T-helper 17 cell (primary cell): ENCODE data around the gene LTC4S. TPM values are rescaled to one million over a fixed set of nuclear protein-coding genes. Genes with fewer than 3 reads are reported as not detected.

Source experiments
- ATAC-seq: fragments of 150-1000 bp; cut with Tn5 transposase; 2 replicates; pipeline ENCODE4 v1.10.0; 2021; ENCODE audit warnings: mild to moderate bottlenecking, moderate library complexity
- DNase-seq, 3 donors: peaks; one replicate each; pipeline versions ENCODE4 v3.0.0 to v3.0.0-alpha.2; 2020 to 2021
- H3K9me3 ChIP-seq: one replicate; pipeline ENCODE4 v1.7.0; 2013; ENCODE audit warnings: low read length, mild to moderate bottlenecking; ENCODE audit not compliant: control insufficient read depth, poor library complexity, severe bottlenecking
- H3K27ac Mint-ChIP-seq: one replicate; pipeline ENCODE4 v1.8.0; 2022; ENCODE audit warnings: mild to moderate bottlenecking, moderate library complexity, mixed read lengths
- H3K27me3 Mint-ChIP-seq: one replicate; pipeline ENCODE4 v1.8.0; 2022; ENCODE audit warnings: mixed read lengths
- H3K36me3 Mint-ChIP-seq: one replicate; pipeline ENCODE4 v1.8.0; 2022; ENCODE audit warnings: low read depth, mixed read lengths
- H3K4me1 Mint-ChIP-seq: one replicate; pipeline ENCODE4 v1.8.0; 2022; ENCODE audit warnings: mild to moderate bottlenecking, mixed read lengths
- H3K4me3 Mint-ChIP-seq: one replicate; pipeline ENCODE4 v1.8.0; 2022; ENCODE audit warnings: mild to moderate bottlenecking, moderate library complexity, mixed read lengths
- total RNA-seq, 4 donors: library from RNA in 2 of 4; stranded (reverse) in 2 of 4; gene quantifications; one replicate each; pipeline ENCODE4 v1.2.3 and lab custom pipeline; 2022 to 2026

LTC4S gene
- total RNA-seq, 2 donors from 2014 or later, result 6.4 to 6.8 TPM

DNA sequence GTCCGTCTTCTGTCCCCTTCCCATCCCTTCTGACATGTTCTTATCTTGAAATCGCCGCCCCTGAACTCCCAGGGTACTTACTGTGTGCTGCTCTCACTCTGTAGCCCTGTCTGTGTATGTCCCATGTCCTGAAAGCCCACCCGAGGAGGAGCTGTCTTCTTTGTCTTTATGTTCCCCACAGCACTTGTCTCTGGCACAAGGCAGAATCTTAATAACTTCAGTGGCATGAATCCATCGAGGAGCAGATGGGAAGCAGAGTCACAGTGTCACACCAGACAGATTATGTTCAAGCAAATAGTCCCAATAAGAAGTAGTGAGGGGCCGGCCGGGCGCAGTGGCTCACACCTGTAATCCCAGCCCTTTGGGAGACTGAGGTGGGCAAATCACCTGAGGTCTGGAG lies 29.7 kb upstream of the LTC4S start:
- no peaks in the 10 kb centered on the region for H3K9me3 ChIP-seq
- Mint-ChIP-seq H3K4me1 (peaks cover 37% of the 10 kb centered on the region), H3K27me3 (no peaks in the 10 kb centered on the region), H3K27ac (no peak overlapping the region), H3K36me3 (peaks cover 2% of the 10 kb centered on the region), H3K4me3 (no peak overlapping the region)
- no peak for ATAC-seq
- DNase-seq, result no peak

DNA sequence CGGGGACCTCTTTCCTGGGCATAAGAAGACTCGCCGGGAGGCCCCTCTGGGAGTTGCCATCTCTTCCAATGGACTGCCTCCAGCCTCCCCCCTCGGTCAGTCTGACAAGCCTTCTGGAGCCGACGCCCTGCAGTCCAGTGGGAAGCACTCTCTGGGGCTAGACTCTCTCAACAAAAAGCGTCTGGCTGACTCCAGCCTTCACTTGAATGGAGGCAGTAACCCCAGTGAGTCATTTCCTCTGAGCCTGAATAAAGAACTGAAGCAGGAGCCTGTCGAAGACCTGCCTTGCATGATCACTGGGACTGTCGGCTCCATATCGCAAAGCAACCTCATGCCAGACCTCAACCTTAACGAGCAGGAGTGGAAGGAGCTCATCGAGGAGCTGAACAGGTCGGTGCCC lies 28.4 kb upstream of the LTC4S start:
- no peak for DNase-seq
- H3K36me3 Mint-ChIP-seq, result no peaks in the 10 kb centered on the region
- peaks cover 24% of the 10 kb centered on the region for H3K4me1 Mint-ChIP-seq
- ATAC-seq, result no peak
- no peaks in the 10 kb centered on the region for H3K9me3 ChIP-seq
- H3K27me3 Mint-ChIP-seq, result no peaks in the 10 kb centered on the region
- H3K4me3 Mint-ChIP-seq, result no peak overlapping the region
- no peak overlapping the region for H3K27ac Mint-ChIP-seq

DNA sequence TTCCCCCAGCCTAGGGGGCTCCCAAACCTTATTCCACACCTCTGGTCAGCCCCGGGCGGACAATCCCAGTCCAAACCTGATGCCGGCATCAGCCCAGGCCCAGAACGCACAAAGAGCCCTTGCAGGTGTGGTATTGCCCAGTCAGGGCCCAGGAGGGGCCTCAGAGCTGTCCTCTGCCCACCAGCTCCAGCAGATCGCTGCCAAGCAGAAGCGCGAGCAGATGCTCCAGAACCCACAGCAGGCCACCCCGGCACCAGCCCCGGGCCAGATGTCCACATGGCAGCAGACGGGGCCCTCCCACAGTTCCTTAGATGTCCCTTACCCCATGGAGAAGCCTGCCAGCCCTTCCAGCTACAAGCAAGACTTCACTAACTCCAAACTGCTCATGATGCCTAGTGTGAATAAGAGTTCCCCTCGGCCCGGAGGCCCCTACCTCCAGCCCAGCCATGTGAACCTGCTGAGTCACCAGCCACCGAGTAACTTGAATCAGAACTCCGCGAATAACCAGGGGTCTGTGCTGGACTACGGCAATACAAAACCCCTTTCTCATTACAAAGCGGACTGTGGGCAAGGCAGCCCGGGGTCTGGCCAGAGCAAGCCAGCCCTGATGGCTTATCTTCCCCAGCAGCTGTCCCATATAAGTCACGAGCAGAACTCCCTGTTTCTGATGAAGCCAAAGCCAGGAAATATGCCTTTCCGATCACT lies 27.6 kb upstream of the LTC4S start:
- Mint-ChIP-seq H3K4me1 (peaks cover 21% of the 10 kb centered on the region), H3K4me3 (no peak overlapping the region), H3K27me3 (no peaks in the 10 kb centered on the region), H3K27ac (peak overlapping the region; percentile 43), H3K36me3 (no peaks in the 10 kb centered on the region)
- no peaks in the 10 kb centered on the region for H3K9me3 ChIP-seq
- DNase-seq, result no peak
- no peak for ATAC-seq

DNA sequence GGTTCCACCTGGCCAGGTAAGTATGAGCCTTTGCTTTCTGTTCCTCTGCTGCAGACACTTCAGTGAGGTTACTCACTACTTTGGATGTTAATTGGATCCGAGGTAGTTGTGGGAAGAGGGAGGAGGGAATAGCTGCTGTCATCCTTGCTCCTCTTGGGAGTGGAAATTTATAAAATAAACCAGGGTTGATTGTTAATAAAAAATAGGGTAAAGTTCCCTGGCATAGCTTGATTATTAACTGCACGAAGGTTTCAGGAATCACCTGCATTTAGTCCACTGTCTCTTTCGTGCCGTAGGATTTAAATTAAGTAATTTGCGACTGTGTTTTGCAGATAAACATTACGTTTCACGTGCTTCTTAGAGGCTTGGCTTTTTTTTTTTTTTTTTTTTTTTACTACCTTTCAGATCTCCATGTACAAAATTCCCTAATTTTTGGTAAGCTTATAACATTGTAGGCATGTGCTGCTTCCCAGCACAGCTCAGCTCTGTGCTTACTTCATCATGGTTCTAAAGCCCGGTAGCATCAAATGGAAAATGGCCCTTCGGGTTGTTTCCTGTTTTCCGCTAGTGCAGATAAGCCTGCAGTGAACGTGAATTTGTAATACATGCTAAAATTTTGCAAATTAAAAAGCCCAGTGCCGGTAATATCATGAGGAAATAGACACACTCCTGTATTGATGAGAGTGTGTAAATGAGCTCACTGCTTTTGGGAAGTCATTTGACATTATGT lies 26.9 kb upstream of the LTC4S start:
- ATAC-seq, result no peak
- Mint-ChIP-seq H3K4me3 (no peak overlapping the region), H3K4me1 (peaks cover 17% of the 10 kb centered on the region), H3K36me3 (no peaks in the 10 kb centered on the region), H3K27me3 (no peaks in the 10 kb centered on the region), H3K27ac (no peak overlapping the region)
- no peaks in the 10 kb centered on the region for H3K9me3 ChIP-seq
- no peak for DNase-seq

DNA sequence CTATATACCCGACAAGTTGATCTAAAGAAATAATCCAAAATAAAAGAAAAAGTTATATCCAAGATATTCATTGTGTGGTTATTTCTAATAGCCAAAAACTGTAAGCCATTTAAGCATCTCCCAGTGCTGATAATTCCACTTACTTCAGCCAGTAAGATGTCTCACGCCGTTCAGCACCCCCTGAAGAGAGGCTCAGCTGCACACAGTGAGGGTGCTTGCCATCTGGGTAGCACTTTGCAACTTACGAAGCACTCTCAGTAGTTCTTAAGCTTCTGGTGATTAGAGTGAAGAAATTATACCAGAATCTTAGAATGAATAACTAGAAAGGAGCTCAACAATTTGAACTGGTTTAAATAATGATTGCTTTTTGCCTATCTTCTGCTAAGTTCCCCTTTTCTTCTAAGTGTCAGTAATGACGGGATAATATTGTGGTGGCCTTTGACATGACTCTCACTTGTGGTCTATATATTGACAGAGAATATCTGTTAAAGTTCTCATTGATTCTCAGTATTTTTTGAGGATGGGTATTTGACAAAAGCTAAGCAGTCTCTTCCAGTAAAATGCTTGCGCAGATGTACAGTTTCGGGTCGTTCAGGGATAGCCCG lies 26.2 kb upstream of the LTC4S start:
- peaks cover 10% of the 10 kb centered on the region for H3K4me1 Mint-ChIP-seq
- DNase-seq (no peak), ATAC-seq (no peak)
- H3K27ac Mint-ChIP-seq, result peak overlapping the region; percentile 16
- no peaks in the 10 kb centered on the region for H3K9me3 ChIP-seq
- H3K36me3 Mint-ChIP-seq, result no peaks in the 10 kb centered on the region
- no peaks in the 10 kb centered on the region for H3K27me3 Mint-ChIP-seq
- no peak overlapping the region for H3K4me3 Mint-ChIP-seq

DNA sequence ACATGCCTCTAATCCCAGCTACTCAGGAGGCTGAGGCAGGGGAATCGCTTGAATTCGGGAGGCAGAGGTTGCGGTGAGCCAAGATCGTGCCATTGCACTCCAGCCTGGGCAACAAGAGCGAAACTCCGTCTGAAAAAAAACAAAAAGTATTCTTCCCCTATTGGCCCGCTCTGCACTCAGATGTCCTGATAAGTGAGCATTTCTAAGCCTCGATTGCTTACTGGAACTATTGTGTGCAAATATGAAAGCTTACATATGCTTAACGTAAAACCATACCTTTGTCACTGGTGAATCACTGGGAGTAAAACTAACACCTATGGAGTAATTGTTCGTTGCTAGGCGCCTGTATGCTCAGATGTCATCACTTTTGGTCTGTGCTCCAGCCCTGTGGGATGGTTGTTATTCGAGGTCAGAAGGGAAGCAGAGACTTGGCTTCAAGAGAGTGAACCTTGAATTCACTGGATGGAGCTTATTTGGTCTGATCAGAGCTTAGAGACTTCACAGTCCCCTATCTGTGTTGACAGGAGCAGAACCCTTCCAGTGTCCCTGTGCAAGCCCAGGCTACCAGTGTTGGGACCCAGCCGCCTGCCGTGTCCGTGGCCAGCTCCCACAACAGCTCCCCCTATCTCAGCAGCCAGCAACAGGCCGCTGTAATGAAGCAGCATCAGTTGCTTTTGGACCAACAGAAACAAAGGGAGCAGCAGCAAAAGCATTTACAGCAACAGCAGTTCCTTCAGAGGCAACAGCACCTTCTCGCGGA lies 25.3 kb upstream of the LTC4S start:
- no peaks in the 10 kb centered on the region for H3K9me3 ChIP-seq
- DNase-seq (no peak), ATAC-seq (no peak)
- peak overlapping the region; percentile 16 for H3K27ac Mint-ChIP-seq
- H3K4me3 Mint-ChIP-seq, result no peak overlapping the region
- H3K36me3 Mint-ChIP-seq, result no peaks in the 10 kb centered on the region
- H3K27me3 Mint-ChIP-seq, result no peaks in the 10 kb centered on the region
- H3K4me1 Mint-ChIP-seq, result peaks cover 5% of the 10 kb centered on the region

DNA sequence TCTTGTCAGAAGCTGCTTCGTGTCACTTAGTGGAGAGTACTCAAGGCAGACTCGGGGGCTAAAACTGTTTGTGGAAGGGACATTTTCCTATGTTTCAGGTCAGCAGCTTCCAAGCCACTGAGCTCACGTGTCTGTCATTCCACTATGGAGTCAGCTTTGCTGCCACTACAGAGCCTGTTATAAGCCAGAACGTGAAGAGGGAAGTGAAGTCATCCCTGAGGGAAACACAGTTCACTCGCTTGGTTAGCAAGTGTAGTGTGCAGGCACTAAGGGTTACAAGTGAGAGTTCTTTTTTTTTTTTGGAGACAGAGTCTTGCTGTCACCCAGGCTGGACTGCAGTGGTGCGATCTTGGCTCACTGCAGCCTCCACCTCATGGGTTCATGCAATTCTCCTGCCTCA lies 24.5 kb upstream of the LTC4S start:
- H3K27me3 Mint-ChIP-seq, result no peaks in the 10 kb centered on the region
- no peaks in the 10 kb centered on the region for H3K4me1 Mint-ChIP-seq
- no peaks in the 10 kb centered on the region for H3K36me3 Mint-ChIP-seq
- H3K4me3 Mint-ChIP-seq, result no peak overlapping the region
- DNase-seq (no peak), ATAC-seq (no peak)
- H3K9me3 ChIP-seq, result no peaks in the 10 kb centered on the region
- H3K27ac Mint-ChIP-seq, result no peak overlapping the region

DNA sequence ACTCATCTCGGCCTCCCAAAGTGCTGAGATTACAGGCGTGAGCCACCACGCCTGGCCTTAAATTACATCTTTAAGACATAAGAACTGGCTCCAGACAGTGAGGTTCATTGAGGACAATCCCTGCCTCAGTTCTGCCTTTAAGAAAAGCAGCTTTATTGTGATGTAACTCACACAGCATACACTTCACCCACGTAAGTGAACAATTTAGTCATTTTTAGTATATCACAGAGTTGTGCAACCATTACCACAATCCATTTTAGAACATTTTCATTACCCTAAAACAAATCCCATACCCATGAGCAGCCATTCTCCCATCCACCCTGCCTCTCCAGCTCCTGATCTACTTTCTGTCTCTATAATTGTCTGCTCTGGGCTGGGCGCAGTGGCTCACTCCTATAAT lies 24.0 kb upstream of the LTC4S start:
- Mint-ChIP-seq H3K36me3 (no peaks in the 10 kb centered on the region), H3K4me1 (peaks cover 2% of the 10 kb centered on the region), H3K4me3 (no peak overlapping the region), H3K27ac (no peak overlapping the region), H3K27me3 (no peaks in the 10 kb centered on the region)
- no peak for ATAC-seq
- H3K9me3 ChIP-seq, result no peaks in the 10 kb centered on the region
- DNase-seq, result no peak

DNA sequence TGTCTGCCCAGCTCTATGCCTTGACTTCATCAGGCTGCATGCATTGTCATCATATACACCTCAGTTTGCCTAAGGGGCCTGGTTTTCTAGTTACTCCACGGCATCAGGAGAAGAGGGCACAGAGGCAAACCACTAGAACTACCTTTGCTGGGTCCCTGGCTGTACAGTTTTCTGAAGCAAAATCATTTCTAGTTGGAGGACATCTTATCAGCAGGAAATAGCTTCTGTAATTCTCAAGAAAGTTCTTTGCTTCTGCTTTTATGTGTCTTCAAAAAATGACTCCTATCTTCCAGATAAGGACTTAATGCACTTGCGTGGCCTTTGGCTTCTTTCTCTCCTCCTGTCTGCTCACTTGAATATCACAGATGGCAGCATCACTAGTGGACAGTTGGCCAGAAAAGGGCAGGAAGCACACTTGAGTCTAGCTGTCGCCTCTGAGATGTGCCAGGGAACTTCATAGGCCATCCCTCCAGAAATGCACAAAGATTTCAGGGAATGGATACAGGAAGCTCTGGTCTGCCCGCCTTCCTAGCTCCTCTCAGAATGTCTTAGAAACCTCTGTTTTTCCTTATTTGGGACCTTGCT lies 22.4 kb upstream of the LTC4S start:
- Mint-ChIP-seq H3K4me3 (no peak overlapping the region), H3K36me3 (no peaks in the 10 kb centered on the region), H3K27me3 (no peaks in the 10 kb centered on the region), H3K27ac (peak overlapping the region; percentile 51), H3K4me1 (peaks cover 2% of the 10 kb centered on the region)
- H3K9me3 ChIP-seq, result no peaks in the 10 kb centered on the region
- ATAC-seq, result no peak
- no peak for DNase-seq

DNA sequence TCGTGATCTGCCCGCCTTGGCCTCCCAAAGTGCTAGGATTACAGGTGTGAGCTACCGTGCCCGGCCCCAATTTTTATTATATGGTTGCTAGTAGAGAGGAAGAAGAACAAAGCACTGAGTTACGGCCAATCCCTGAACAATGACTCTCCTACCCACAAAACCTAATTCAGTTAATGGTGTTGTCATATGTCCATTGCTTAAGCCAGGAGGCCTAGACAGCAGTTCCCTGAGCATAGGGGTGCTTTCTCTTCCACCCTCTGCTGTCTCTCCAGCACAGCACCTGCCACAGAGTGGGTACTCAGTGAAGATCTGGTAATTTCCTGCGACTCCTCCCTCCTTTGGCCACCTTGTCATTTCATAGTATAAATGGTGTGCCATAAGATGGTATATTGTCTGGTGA lies 21.4 kb upstream of the LTC4S start:
- H3K36me3 Mint-ChIP-seq, result no peaks in the 10 kb centered on the region
- no peaks in the 10 kb centered on the region for H3K27me3 Mint-ChIP-seq

DNA sequence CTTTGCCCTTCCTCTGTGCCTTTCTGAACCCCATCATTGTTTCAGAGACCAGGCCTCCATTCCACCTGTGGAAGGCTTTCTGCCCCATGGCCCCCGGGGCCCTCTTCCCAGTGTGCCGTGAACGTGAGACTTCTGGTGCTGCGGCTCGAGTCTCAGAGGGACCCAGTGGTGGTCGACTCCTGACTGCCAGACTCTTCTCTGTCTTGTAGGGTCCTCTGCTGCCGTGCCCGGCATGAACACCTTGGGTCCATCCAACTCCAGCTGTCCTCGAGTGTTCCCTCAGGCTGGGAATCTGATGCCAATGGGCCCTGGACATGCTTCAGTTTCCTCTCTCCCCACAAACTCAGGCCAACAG lies 20.1 kb upstream of the LTC4S start:
- Mint-ChIP-seq H3K4me1 (peaks cover 2% of the 10 kb centered on the region), H3K36me3 (no peaks in the 10 kb centered on the region), H3K4me3 (peak overlapping the region; percentile 7), H3K27me3 (no peaks in the 10 kb centered on the region), H3K27ac (peak overlapping the region; percentile 87)
- ATAC-seq, result no peak
- DNase-seq, result no peak
- no peaks in the 10 kb centered on the region for H3K9me3 ChIP-seq

More for the DNA sequence above, 21.4 kb upstream of the LTC4S start:
- no peak overlapping the region for H3K4me3 Mint-ChIP-seq
- ATAC-seq, result no peak
- H3K4me1 Mint-ChIP-seq, result peaks cover 2% of the 10 kb centered on the region
- peak overlapping the region; percentile 51 for H3K27ac Mint-ChIP-seq
- no peak for DNase-seq
- no peaks in the 10 kb centered on the region for H3K9me3 ChIP-seq

DNA sequence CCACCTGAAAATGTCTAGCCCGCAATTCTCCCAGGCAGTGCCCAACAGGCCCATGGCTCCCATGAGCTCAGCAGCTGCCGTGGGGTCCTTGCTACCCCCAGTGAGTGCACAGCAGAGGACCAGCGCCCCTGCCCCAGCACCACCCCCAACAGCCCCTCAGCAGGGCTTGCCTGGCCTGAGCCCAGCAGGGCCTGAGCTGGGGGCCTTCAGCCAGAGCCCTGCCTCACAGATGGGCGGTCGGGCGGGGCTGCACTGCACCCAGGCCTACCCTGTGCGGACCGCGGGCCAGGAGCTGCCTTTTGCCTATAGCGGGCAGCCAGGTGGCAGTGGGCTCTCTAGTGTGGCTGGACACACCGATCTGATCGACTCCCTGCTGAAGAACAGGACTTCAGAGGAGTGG lies 19.3 kb upstream of the LTC4S start:
- ATAC-seq, result no peak
- peaks cover 2% of the 10 kb centered on the region for H3K4me1 Mint-ChIP-seq
- H3K36me3 Mint-ChIP-seq, result no peaks in the 10 kb centered on the region
- no peak overlapping the region for H3K27ac Mint-ChIP-seq
- DNase-seq, result no peak
- H3K9me3 ChIP-seq, result no peaks in the 10 kb centered on the region
- no peak overlapping the region for H3K4me3 Mint-ChIP-seq
- H3K27me3 Mint-ChIP-seq, result no peaks in the 10 kb centered on the region

DNA sequence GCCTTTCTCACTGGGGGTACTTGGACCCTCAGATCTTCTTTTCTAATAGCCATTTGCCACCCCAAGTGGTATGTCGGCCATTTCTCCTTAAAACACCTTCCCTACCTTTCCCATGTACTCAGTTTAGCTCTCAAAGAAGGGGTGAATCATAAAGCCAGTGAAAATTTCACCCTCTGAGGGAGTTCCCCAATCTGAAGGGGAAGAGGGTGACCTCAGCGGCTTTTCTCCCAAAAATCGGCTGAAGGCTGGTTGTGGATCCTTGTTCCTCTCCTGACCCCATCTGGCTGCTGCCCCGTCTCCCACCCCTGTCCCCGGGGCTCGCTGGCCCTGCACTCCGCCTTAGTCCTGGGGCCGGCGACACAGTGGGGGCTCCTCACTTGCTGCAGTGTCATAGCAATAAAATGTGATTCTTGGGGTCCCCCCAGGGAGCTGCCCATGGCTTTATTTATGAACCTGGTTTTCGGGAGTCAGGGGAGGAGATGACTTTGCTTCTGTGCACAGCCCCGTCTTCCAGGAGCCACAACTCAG lies 17.3 kb upstream of the LTC4S start:
- H3K4me3 Mint-ChIP-seq, result no peak overlapping the region
- no peaks in the 10 kb centered on the region for H3K9me3 ChIP-seq
- H3K36me3 Mint-ChIP-seq, result peaks cover 2% of the 10 kb centered on the region
- no peak for ATAC-seq
- DNase-seq, result no peak
- H3K4me1 Mint-ChIP-seq, result peaks cover 2% of the 10 kb centered on the region
- H3K27me3 Mint-ChIP-seq, result no peaks in the 10 kb centered on the region
- no peak overlapping the region for H3K27ac Mint-ChIP-seq
